Uterus (tissue), 4 donors: ENCODE measurements around the gene CCND1. TPM values are rescaled to one million over a fixed set of nuclear protein-coding genes. Genes with fewer than 3 reads are reported as not detected.
"Not testable (repeated sequence)": the region's sequence is repeated elsewhere in the genome, so short reads cannot be mapped to it uniquely, and the experiment has no call there.

Experiments
- DNase-seq, 2 donors: peaks; one replicate each; pipeline ENCODE4 v3.0.0-alpha.2; 2019 to 2020
- H3K27ac ChIP-seq, 2 donors: fragments of 200-600 bp; sonication (generic); 1 replicate in 1 of 2; 2 replicates in 1 of 2; pipeline ENCODE4 v1.5.1; 2016 to 2018
- H3K27me3 ChIP-seq, 2 donors: fragments of 200-600 bp; sonication (generic); one replicate each; pipeline ENCODE4 v1.5.1; 2018 to 2019; ENCODE audit warnings: control low read depth in 1 of 2
- H3K36me3 ChIP-seq, 2 donors: fragments of 200-600 bp; sonication (generic); one replicate each; pipeline ENCODE4 v1.5.1; 2019; ENCODE audit warnings: control low read depth in 1 of 2
- H3K4me1 ChIP-seq, 2 donors: fragments of 200-600 bp; sonication (generic); one replicate each; pipeline ENCODE4 v1.5.1; 2018 to 2019; ENCODE audit warnings: control low read depth in 1 of 2
- H3K4me3 ChIP-seq, 2 donors: fragments of 200-600 bp; sonication (generic); 1 replicate in 1 of 2; 2 replicates in 1 of 2; pipeline ENCODE4 v1.5.1; 2018 to 2019; ENCODE audit warnings: mild to moderate bottlenecking in 1 of 2
- H3K9me3 ChIP-seq, 2 donors: fragments of 200-600 bp; sonication (generic); one replicate each; pipeline ENCODE4 v1.5.1; 2019; ENCODE audit warnings: control low read depth in 1 of 2
- POLR2A ChIP-seq, 2 donors: fragments of 450-650 bp; IDR thresholded peaks; one replicate each; pipeline ENCODE4 v1.6.1; 2016; ENCODE audit warnings: antibody characterized with exemption in 2 of 2, mild to moderate bottlenecking in 1 of 2, moderate library complexity in 1 of 2
- intact Hi-C: fragments of 100-400 bp; cut with DNase I; formaldehyde crosslinking; loops from one replicate; pipeline ENCODE4 v1.15.1; 2023; ENCODE audit warnings: low total_unique reads
- total RNA-seq, 4 donors: library from RNA; depleted of rRNA in 3 of 4; stranded (reverse); fragments of >200 nt in 3 of 4; gene quantifications; one replicate each; pipeline versions ENCODE4 v1.1.0 to v1.2.4, GENCODE V29; 2014 to 2023
- TF ChIP-seq, protein P1 (sequence below), 4 experiments: fragments of 200-600 bp in 2 of 4; fragments of 450-650 bp in 2 of 4; sonication (generic) in 2 of 4; IDR thresholded peaks; one replicate each; pipeline ENCODE4 v1.5.1; 2016 to 2019; ENCODE audit warnings: antibody characterized with exemption in 4 of 4, mild to moderate bottlenecking in 2 of 4, moderate library complexity in 1 of 4
- donor health status: DM: yes; HTN: yes; CAD: no.

CCND1 gene
- total RNA-seq, 4 donors from 2014 or later, result 2.9 to 96.5 (median 20.5) TPM

DNA sequence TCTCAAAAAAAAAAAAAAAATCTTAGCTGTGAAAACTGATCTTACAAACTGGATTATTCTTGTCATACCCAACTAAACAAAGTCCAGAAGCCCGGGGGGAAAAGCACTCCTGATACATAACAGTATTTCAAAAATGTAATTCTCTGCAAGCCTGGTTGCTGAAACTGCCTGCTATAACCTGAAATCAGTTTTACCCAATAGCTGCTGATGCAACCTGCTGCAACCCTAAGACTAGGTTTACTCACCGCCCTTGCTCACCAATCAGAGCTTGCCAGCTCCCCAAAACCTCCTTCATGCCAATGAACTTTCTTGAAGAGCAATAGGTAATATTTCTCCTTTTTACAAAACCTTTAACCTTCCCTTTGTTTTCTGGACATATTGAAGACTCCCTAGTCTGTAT is 50.5 kb downstream of the CCND1 start:
- Histone ChIP-seq H3K36me3 (no peaks in the 10 kb centered on the region), H3K4me1 (no peaks in the 10 kb centered on the region), H3K9me3 (no peaks in the 10 kb centered on the region), H3K27me3 (peaks cover 0 to 3% of the 10 kb centered on the region in 2 donors), H3K4me3 (no peak overlapping the region), H3K27ac (no peak overlapping the region)
- no peak for DNase-seq
- intact Hi-C loops, result no loop called here
- no peak for TF ChIP-seq POLR2A (IDR thresholded peaks at IDR 0.05)
- TF ChIP-seq, protein P1, sequence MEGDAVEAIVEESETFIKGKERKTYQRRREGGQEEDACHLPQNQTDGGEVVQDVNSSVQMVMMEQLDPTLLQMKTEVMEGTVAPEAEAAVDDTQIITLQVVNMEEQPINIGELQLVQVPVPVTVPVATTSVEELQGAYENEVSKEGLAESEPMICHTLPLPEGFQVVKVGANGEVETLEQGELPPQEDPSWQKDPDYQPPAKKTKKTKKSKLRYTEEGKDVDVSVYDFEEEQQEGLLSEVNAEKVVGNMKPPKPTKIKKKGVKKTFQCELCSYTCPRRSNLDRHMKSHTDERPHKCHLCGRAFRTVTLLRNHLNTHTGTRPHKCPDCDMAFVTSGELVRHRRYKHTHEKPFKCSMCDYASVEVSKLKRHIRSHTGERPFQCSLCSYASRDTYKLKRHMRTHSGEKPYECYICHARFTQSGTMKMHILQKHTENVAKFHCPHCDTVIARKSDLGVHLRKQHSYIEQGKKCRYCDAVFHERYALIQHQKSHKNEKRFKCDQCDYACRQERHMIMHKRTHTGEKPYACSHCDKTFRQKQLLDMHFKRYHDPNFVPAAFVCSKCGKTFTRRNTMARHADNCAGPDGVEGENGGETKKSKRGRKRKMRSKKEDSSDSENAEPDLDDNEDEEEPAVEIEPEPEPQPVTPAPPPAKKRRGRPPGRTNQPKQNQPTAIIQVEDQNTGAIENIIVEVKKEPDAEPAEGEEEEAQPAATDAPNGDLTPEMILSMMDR (IDR thresholded peaks at IDR 0.05), result no peak

DNA sequence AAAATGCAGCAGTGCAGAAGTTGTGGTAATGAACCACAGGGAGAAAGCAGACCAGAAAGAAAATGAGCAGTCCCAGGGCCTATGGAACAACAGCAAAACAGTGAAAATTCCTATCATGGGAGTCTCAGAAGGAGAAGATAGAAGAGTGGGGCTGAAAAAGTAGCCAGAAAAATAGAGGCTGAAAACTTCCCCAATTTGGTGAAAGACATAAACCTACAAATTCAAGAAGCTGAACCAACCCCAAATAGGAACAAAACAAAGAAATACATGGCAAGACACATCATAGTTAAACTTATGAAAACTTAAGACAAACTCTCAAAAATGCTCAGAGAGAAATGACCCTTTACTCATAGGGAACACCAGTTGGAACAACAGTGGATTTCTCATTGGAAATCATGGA is 51.5 kb downstream of the CCND1 start:
- Histone ChIP-seq H3K9me3 (no peaks in the 10 kb centered on the region), H3K36me3 (no peaks in the 10 kb centered on the region), H3K27ac (no peak overlapping the region), H3K27me3 (peaks cover 0 to 3% of the 10 kb centered on the region in 2 donors), H3K4me1 (no peaks in the 10 kb centered on the region), H3K4me3 (no peak overlapping the region)
- TF ChIP-seq, protein P1 (IDR thresholded peaks at IDR 0.05), result no peak
- TF ChIP-seq POLR2A (IDR thresholded peaks at IDR 0.05), result no peak
- DNase-seq, result no peak
- intact Hi-C loops, result no loop called here

DNA sequence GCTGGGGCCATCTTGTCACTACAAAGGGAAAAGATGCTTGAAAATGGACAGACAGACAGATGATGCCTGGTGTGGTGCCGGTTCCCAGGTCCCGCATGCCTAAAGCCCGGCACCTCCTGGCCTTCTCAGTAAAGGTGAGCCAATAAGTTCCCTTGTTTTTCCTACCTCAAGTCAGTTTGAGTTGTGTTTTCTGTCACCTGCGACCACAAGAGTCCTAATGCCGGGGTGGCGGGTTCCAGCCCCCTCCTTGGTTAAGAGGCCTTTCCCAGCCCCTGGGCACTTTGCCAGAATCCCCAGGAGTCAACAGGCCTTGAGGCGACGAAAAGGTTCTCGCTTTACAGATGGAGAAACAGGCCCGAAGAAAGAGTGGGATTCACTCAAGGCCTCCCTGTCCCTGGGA is 53.8 kb downstream of the CCND1 start:
- H3K27me3 ChIP-seq, result no peaks in the 10 kb centered on the region
- DNase-seq, result no peak

DNA sequence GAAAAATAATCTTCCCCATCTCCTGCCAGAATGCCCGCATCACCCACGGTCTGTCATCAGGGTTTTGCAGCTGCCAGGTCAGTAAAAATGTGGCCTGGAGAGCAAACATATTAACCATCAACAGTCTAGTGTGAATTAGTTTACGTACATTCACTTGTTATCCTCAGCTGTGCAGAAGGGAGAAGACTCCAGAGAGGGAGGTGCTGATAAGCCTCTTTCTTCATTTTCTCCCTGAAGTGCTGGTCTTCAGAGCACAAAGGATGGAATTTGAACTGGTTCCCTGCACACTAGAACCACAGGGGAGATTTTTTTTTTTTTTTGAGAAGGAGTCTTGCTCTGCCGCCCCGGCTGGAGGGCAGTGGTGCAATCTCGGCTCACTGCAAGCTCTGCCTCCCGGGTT is 54.6 kb downstream of the CCND1 start:
- H3K4me3 ChIP-seq, result no peak overlapping the region
- no peak overlapping the region for H3K27ac ChIP-seq
- H3K27me3 ChIP-seq, result peaks cover 0 to under 1% of the 10 kb centered on the region in 2 donors
- intact Hi-C loops, result no loop called here
- no peaks in the 10 kb centered on the region for H3K4me1 ChIP-seq
- no peak for DNase-seq
- no peaks in the 10 kb centered on the region for H3K9me3 ChIP-seq
- TF ChIP-seq, protein P1 (IDR thresholded peaks at IDR 0.05), result no peak
- no peak for TF ChIP-seq POLR2A (IDR thresholded peaks at IDR 0.05)
- H3K36me3 ChIP-seq, result no peaks in the 10 kb centered on the region

More for the DNA sequence above, 53.8 kb downstream of the CCND1 start:
- intact Hi-C loops, result no loop called here
- TF ChIP-seq, protein P1 (IDR thresholded peaks at IDR 0.05), result no peak
- TF ChIP-seq POLR2A (IDR thresholded peaks at IDR 0.05), result no peak
- H3K4me3 ChIP-seq, result no peak overlapping the region
- H3K9me3 ChIP-seq, result no peaks in the 10 kb centered on the region
- H3K36me3 ChIP-seq, result no peaks in the 10 kb centered on the region
- no peaks in the 10 kb centered on the region for H3K4me1 ChIP-seq
- H3K27ac ChIP-seq, result no peak overlapping the region

DNA sequence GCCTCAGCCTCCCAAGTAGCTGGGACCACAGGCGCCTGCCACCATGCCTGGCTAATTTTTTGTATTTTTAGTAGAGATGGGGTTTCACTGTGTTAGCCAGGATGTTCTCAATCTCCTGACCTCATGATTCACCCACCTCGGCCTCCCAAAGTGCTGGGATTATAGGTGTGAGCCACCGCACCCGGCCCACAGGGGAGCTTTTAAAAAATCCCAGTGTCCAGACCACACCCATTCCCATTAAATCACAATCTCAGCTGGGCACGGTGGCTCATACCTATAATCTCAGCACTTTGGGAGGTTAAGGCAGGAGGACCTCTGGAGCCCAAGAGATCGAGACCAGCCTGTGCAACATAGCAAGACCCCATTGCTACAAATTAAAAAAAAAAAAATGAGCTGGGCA is 55.0 kb downstream of the CCND1 start:
- intact Hi-C loops, H3K27me3 ChIP-seq, DNase-seq: not testable (repeated sequence)

More for the DNA sequence above, 55.0 kb downstream of the CCND1 start:
- H3K9me3 ChIP-seq, H3K27ac ChIP-seq, H3K36me3 ChIP-seq, H3K4me3 ChIP-seq, H3K4me1 ChIP-seq: not testable (repeated sequence)
